BLaER1 treated with 17β-estradiol and CSF1 and Interleukin-3, amounts not matched to agents 10 nM and 100 nM (cell line): Measurements from ENCODE around the gene IFI44.

Source experiments
- H3K27ac ChIP-seq, 11 experiments: shearing (Covaris generic); formaldehyde crosslinking; 2 replicates each; pipeline ENCODE4 v1.8.1; 2022
- H3K27me3 ChIP-seq, 11 experiments: shearing (Covaris generic); formaldehyde crosslinking; 2 replicates each; pipeline ENCODE4 v1.8.1; 2022
- H3K36me3 ChIP-seq, 11 experiments: shearing (Covaris generic); formaldehyde crosslinking; 2 replicates each; pipeline ENCODE4 v1.8.1; 2022
- H3K4me1 ChIP-seq, 10 experiments: shearing (Covaris generic); formaldehyde crosslinking; 2 replicates each; pipeline ENCODE4 v1.8.1; 2022
- H3K4me2 ChIP-seq, 11 experiments: shearing (Covaris generic); formaldehyde crosslinking; 2 replicates each; pipeline ENCODE4 v1.8.1; 2022
- H3K4me3 ChIP-seq, 10 experiments: shearing (Covaris generic); formaldehyde crosslinking; 2 replicates each; pipeline ENCODE4 v1.8.1; 2022
- H3K9ac ChIP-seq, 11 experiments: shearing (Covaris generic); formaldehyde crosslinking; 2 replicates each; pipeline ENCODE4 v1.8.1; 2022
- H3K9me3 ChIP-seq, 11 experiments: shearing (Covaris generic); formaldehyde crosslinking; replicated peaks in 1 of 11; 2 replicates each; pipeline ENCODE4 v1.8.1; 2022
- H4K20me1 ChIP-seq, 11 experiments: shearing (Covaris generic); formaldehyde crosslinking; 2 replicates each; pipeline ENCODE4 v1.8.1; 2022
- Cebpa-rat ChIP-seq, 11 experiments: shearing (Covaris generic); IDR thresholded peaks; 2 replicates each; pipeline ENCODE4 v1.8.1; 2022

The IFI44 gene

GRCh38 chr1:78713297-78713696 is 63.7 kb downstream of the IFI44 start:
- Histone ChIP-seq H3K27ac (no peak overlapping the region), H3K4me1 (no peaks in the 10 kb centered on the region)
- TF ChIP-seq Cebpa-rat (IDR thresholded peaks at IDR 0.05), result no peak

More at GRCh38 chr1:78713297-78713696, 63.7 kb downstream of the IFI44 start:
- Histone ChIP-seq H3K4me3 (no peak overlapping the region), H3K4me2 (no peak overlapping the region), H3K9ac (no peak overlapping the region), H3K27me3 (no peaks in the 10 kb centered on the region), H3K9me3 (no peaks in the 10 kb centered on the region), H4K20me1 (no peaks in the 10 kb centered on the region), H3K36me3 (no peaks in the 10 kb centered on the region)
